GM18498 (cell line): Measurements from ENCODE around the gene HTRA3.

Experiments
- ATAC-seq: cut with Tn5 transposase; IDR thresholded peaks from one replicate; pipeline ENCODE4 v1.9.1; 2021; ENCODE audit warnings: mild to moderate bottlenecking, moderate library complexity; ENCODE audit not compliant: unreplicated experiment

Gene HTRA3

GRCh38 chr4:8233672-8234484, 35.7 kb upstream of the HTRA3 start:
- no peak for ATAC-seq

- no peak for ATAC-seq
Measured at GRCh38 chr4:8234715-8235114, 34.8 kb upstream of the HTRA3 start.

- ATAC-seq: no peak
Measured at GRCh38 chr4:8235224-8235623, 34.3 kb upstream of the HTRA3 start.

GRCh38 chr4:8235686-8236085, 33.9 kb upstream of the HTRA3 start:
- no peak for ATAC-seq

- ATAC-seq: no peak
Measured at GRCh38 chr4:8236106-8236919, 33.2 kb upstream of the HTRA3 start.

- ATAC-seq: no peak
Measured at GRCh38 chr4:8236920-8237195, 32.7 kb upstream of the HTRA3 start.

GRCh38 chr4:8237256-8237989, 32.1 kb upstream of the HTRA3 start:
- ATAC-seq: no peak

- ATAC-seq: no peak
Measured at GRCh38 chr4:8238036-8238511, 31.5 kb upstream of the HTRA3 start.

GRCh38 chr4:8238515-8239053, 31.0 kb upstream of the HTRA3 start:
- ATAC-seq: no peak

GRCh38 chr4:8239226-8239625, 30.3 kb upstream of the HTRA3 start:
- no peak for ATAC-seq

- no peak for ATAC-seq
Measured at GRCh38 chr4:8239661-8240060, 29.9 kb upstream of the HTRA3 start.

GRCh38 chr4:8240211-8241041, 29.1 kb upstream of the HTRA3 start:
- ATAC-seq: no peak

GRCh38 chr4:8241211-8241779, 28.3 kb upstream of the HTRA3 start:
- no peak for ATAC-seq

GRCh38 chr4:8241895-8242696, 27.5 kb upstream of the HTRA3 start:
- ATAC-seq: peak; percentile 77

GRCh38 chr4:8242782-8243560, 26.6 kb upstream of the HTRA3 start:
- ATAC-seq: no peak

- ATAC-seq: no peak
Measured at GRCh38 chr4:8244001-8244757, 25.4 kb upstream of the HTRA3 start.

GRCh38 chr4:8244931-8245460, 24.6 kb upstream of the HTRA3 start:
- ATAC-seq: no peak
